HL-60 (cell line): ENCODE data around the gene LRIT2.

Source experiments
- POLR2AphosphoS5 ChIP-seq: IDR thresholded peaks from 2 replicates; pipeline ENCODE4 v1.6.1; 2012; ENCODE audit warnings: low read depth
- TF ChIP-seq, protein P1 (sequence below): IDR thresholded peaks from one replicate; pipeline ENCODE4 v1.5.1; 2011; ENCODE audit warnings: low read length, control low read depth, inconsistent platforms; ENCODE audit not compliant: insufficient read depth
- TF ChIP-seq, protein P2 (sequence below): IDR thresholded peaks from 2 replicates; pipeline ENCODE4 v1.6.1; 2012; ENCODE audit warnings: low read depth; ENCODE audit not compliant: insufficient replicate concordance

DNA sequence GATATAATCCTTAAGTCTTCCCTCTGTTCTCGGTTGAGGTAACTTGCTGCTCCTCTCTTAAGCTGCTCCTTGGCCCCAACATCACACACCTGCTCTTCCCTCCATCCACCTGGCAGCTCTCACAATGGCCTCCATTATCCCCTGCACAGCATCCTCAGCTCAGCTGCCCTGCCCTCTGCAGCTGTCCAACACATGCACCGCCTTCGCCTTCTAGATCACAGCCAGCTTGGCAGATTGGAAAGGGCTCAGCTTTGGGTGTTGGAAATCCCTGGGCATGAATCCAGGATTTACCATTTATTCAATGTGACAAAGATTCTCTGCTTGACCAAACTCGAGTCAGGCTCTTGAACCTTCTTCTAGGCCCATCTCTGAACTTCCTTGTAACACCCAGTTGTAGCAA is 40.1 kb upstream of the LRIT2 start:
- TF ChIP-seq, protein P1, sequence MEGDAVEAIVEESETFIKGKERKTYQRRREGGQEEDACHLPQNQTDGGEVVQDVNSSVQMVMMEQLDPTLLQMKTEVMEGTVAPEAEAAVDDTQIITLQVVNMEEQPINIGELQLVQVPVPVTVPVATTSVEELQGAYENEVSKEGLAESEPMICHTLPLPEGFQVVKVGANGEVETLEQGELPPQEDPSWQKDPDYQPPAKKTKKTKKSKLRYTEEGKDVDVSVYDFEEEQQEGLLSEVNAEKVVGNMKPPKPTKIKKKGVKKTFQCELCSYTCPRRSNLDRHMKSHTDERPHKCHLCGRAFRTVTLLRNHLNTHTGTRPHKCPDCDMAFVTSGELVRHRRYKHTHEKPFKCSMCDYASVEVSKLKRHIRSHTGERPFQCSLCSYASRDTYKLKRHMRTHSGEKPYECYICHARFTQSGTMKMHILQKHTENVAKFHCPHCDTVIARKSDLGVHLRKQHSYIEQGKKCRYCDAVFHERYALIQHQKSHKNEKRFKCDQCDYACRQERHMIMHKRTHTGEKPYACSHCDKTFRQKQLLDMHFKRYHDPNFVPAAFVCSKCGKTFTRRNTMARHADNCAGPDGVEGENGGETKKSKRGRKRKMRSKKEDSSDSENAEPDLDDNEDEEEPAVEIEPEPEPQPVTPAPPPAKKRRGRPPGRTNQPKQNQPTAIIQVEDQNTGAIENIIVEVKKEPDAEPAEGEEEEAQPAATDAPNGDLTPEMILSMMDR = no peak
- no peak for TF ChIP-seq POLR2AphosphoS5
- TF ChIP-seq, protein P2, sequence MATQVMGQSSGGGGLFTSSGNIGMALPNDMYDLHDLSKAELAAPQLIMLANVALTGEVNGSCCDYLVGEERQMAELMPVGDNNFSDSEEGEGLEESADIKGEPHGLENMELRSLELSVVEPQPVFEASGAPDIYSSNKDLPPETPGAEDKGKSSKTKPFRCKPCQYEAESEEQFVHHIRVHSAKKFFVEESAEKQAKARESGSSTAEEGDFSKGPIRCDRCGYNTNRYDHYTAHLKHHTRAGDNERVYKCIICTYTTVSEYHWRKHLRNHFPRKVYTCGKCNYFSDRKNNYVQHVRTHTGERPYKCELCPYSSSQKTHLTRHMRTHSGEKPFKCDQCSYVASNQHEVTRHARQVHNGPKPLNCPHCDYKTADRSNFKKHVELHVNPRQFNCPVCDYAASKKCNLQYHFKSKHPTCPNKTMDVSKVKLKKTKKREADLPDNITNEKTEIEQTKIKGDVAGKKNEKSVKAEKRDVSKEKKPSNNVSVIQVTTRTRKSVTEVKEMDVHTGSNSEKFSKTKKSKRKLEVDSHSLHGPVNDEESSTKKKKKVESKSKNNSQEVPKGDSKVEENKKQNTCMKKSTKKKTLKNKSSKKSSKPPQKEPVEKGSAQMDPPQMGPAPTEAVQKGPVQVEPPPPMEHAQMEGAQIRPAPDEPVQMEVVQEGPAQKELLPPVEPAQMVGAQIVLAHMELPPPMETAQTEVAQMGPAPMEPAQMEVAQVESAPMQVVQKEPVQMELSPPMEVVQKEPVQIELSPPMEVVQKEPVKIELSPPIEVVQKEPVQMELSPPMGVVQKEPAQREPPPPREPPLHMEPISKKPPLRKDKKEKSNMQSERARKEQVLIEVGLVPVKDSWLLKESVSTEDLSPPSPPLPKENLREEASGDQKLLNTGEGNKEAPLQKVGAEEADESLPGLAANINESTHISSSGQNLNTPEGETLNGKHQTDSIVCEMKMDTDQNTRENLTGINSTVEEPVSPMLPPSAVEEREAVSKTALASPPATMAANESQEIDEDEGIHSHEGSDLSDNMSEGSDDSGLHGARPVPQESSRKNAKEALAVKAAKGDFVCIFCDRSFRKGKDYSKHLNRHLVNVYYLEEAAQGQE = no peak
